GM21528 (cell line): ENCODE results near the gene ZFP57.

Experiments
- ATAC-seq: cut with Tn5 transposase; IDR thresholded peaks from one replicate; pipeline ENCODE4 v1.9.1; 2021; ENCODE audit warnings: mild to moderate bottlenecking, moderate library complexity; ENCODE audit not compliant: unreplicated experiment, low FRiP score

Gene ZFP57

DNA sequence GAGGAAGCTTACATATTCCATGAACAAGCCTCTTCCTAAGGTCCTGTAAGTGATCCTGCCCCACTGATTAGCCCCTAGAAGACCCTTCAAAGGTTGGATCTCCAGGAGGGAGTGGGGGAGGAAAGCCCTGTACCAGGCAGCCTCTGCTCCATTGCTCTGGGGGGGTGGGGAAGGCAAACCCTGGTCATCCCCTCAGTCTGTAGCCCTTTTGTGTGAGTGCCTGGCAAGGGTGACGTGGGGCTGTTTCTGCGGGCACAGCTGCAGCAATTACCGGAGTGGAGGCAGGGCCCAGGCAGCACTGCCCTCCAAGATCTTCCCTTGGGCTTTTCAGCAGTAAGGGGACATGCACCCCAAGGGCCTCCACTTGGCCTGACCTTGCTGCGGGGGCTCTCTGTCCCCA is 24.2 kb downstream of the ZFP57 start, which contains the start of gene MOG:
TSS of gene MOG (plus strand) at position 295 of the 400 bp plus-strand sequence. CDS start 118 bp downstream, outside the sequence.
- ATAC-seq, result no peak

DNA sequence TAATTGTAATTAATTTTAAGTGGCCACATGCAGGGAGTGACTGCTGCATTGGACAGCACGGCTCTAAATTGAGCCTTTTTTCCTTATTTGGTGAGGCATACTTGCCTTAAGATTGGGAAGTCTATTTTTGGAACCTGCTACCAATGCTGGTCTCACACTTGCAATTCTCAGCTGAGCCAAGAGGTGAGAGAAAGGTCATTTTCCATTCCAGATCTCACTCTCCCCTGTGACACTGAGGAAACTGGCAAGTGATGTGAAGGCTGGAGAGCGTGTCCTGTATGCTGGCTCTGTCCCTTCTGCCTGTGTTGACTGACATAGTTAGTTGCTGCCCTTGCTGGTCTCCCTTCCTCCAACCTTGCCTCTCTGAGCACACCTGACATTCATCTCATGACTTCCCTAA is 24.8 kb downstream of the ZFP57 start:
- ATAC-seq, result no peak

DNA sequence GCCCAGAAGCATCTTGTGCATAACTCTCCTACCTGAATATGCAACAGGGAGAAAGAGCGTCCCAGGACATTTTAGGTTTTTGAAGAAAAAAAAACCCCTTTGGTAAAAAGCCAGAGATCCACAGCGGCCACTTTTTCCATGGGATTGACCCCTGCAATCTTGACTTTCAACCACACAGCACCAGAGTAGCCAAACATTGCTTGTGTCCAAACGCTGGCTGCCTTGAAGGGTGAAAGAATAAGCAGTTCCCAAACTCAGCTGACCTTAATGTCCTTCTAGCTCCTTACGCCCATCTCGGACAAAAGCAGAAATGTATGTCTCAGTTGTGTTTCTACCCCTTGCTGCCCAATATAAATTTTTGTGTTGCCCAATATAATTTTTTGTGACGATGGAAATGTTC is 25.3 kb downstream of the ZFP57 start:
- no peak for ATAC-seq

DNA sequence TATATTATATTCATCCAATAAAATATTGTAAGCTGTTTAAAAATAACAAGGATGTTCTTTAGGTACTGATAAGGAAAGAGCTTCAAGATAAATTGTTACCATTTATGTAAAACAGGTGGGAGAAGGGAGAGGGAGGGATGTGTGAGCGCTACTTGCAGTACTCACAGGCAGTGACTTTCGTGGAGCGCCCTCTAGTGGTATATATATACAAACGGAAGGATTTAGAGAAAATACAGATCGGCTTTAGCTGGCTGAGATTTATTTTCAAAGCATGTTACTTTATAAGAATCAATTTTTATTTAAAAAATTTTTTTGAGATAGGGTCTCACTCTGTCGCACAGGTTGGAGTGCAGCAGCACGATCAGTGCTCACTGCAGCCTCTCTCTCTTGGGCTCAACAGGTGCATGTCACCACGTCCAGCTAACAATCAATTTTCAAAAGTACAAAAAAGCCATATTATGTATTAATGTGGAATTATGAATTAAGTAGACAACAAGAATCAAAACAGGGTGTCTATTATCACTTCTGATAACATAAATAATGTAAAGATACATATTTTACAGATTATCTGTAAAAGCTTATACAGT is 27.4 kb downstream of the ZFP57 start:
- ATAC-seq, result no peak

DNA sequence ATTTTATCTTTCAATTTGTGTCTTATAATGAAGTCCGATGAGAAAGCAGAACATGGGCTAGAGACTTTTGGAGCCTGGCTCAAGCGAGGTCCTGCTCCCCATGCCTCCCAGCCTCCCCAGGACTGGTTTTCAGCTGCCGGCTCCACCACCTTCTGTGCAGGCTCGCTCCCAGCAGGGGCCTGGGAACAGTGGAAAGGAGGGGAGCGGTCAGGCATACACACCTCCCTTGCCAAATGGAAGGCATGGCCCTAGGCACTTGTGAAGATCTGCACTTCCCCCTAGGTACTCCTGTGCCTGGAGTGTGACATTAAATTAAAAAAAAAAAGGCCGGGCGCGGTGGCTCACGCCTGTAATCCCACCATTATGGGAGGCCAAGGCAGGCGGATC is 28.8 kb downstream of the ZFP57 start:
- no peak for ATAC-seq

DNA sequence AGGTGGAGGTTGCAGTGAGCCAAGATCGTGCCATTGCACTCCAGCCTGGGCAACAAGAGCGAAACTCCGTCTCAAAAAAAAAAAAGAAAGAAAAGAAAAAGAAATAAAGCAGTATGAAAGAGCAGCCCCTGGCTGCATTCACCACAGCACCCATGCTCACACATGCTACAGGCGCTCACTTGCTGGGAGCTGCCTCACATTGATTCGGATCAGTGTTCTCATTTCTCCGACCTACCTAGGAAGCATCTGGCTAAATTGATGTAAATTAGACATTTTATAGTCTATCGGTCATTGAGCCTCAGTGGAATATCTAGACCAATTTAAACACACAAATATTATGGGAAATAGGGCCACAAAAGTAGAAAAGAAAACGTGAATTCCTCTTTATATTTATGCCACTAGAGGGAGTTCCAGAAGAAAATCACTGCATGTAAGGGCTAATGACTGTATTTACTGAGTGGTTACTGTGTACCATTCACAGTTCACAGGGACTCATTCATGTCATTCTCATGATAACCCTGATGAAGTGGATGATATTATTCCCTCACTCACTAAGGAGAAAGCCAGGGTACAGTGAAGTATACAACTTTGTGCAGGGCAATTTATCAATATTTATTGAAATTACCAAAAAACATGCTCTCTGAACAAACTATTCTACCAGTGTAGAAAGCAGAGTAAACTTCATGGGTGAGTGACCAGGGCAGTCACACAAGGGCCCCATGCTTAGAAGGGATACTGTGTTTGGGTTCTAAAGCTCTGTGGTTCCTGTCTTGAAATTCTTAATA is 29.3 kb downstream of the ZFP57 start:
- ATAC-seq, result no peak

- peak; percentile 96 for ATAC-seq
Observed at GRCh38 chr6:29649701-29650673, 31.0 kb downstream of the ZFP57 start.

GRCh38 chr6:29647927-29648642 is 32.9 kb downstream of the ZFP57 start:
- ATAC-seq, result no peak

GRCh38 chr6:29641430-29642148 is 39.4 kb downstream of the ZFP57 start:
- ATAC-seq, result no peak

DNA sequence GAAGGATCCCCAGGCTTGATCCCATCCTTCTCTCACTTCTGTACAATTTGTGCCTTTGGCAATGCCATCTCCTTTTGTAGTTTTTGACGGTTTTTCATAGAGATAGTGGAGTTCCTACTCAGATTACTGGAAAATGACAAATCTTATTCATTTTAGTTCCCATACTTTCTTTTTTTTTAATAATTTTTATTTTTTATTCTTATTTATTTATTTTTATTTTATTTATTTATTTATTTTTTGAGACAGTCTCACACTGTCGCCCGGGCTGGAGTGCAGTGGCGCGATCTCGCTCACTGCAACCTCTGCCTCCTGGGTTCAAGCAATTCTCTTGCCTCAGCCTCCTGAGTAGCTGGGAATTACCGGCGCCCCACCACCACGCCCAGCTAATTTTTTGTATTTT is 43.7 kb downstream of the ZFP57 start:
- no peak for ATAC-seq

- ATAC-seq, result no peak
Observed at GRCh38 chr6:29633534-29633905, 47.4 kb downstream of the ZFP57 start.

GRCh38 chr6:29632789-29633533 is 48.0 kb downstream of the ZFP57 start, which contains the start of gene GABBR1:
TSS of gene GABBR1 (minus strand) at chr6:29633183. CDS start at chr6:29632385, 798 bp downstream.
- peak; percentile 62 for ATAC-seq

- ATAC-seq, result peak; percentile 48
Observed at GRCh38 chr6:29631860-29632731, 48.9 kb downstream of the ZFP57 start.

DNA sequence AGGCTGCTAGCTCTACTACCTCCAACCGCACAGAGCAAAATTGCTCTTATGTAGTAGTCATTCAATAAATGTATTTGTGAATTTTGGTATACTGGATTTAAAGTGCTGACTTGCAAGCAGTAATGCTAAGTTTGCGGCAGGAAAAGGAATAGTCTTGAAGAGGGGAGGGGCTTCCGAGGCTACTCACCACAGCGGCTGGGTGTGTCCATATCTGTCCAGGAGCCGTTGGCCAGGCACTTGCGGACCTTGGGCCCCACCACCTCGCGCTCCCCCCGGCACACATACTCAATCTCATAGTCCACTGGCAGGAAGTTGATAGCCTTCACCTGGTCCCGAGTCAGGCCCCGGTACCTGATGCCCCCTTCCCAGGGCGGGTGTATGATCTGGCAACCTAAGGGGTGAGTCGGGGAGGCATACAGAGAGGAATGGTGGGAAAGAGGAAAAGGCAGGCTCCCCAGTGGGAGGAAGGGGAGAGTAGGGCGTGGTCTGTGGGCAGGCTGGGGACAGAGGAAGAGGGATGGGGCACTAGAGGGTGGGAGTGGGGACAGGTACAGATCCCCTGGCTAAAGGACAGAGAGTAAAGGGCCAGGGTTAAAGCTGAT is 49.6 kb downstream of the ZFP57 start:
- ATAC-seq, result no peak

DNA sequence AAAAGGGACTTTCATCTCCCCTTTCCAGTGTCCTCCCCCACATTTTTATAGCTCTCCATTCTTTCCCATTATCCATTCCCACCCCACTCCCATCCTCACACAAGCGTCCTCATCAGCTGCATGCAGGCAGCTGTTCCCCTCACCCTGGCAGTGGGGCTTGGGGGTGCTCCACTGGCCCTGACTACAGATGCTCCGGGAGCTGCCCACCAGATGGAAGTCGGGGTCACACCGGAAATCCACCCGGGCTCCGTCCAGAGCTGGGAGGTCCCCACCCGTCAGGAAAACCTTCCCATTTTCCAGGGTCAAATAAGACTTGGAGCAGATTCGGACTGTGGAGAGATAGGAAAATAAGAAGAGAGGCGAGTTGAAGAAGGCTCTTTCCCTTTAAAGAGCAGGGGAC is 50.6 kb downstream of the ZFP57 start:
- ATAC-seq, result no peak

DNA sequence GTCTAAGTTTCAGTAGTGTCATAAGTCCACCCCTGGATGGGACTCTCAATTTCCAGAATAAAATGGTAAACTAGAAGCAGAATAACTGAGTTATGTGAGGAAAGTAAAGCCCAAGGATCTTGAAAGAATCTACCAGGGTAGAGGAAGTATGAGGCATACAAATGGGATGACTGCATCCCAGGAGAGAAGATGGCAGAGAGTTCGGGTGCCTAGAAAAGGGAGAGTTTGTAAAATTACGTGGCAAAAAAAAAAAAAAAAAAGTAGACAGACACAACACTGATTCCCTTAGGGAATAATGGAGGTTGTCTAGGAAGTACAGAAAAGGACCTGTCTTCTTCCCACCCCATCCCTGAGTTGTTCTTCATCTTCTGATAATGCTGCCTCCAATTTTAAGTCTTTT is 51.4 kb downstream of the ZFP57 start:
- no peak for ATAC-seq

- no peak for ATAC-seq
Observed at GRCh38 chr6:29628419-29629281, 52.3 kb downstream of the ZFP57 start.
